ENCODE data around the gene TICAM2. TPM values are rescaled to one million over a fixed set of nuclear protein-coding genes. Genes with fewer than 3 reads are reported as not detected.

Gene TICAM2
- polyA plus RNA-seq, 1 experiment, result 1.2 TPM

GRCh38 chr5:115588640-115589039, 13.6 kb downstream of the TICAM2 start:
- TF ChIP-seq, protein P1, sequence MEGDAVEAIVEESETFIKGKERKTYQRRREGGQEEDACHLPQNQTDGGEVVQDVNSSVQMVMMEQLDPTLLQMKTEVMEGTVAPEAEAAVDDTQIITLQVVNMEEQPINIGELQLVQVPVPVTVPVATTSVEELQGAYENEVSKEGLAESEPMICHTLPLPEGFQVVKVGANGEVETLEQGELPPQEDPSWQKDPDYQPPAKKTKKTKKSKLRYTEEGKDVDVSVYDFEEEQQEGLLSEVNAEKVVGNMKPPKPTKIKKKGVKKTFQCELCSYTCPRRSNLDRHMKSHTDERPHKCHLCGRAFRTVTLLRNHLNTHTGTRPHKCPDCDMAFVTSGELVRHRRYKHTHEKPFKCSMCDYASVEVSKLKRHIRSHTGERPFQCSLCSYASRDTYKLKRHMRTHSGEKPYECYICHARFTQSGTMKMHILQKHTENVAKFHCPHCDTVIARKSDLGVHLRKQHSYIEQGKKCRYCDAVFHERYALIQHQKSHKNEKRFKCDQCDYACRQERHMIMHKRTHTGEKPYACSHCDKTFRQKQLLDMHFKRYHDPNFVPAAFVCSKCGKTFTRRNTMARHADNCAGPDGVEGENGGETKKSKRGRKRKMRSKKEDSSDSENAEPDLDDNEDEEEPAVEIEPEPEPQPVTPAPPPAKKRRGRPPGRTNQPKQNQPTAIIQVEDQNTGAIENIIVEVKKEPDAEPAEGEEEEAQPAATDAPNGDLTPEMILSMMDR (IDR thresholded peaks at IDR 0.05; ENCODE audit: insufficient read depth, low read depth, low read length), result no peak
- no peaks in the 10 kb centered on the region for H3K36me3 ChIP-seq (ENCODE audit: control insufficient read depth, insufficient read depth, low read length)
- H3K4me3 ChIP-seq (ENCODE audit: low read depth, low read length), result no peak overlapping the region
- ChIA-PET POLR2A (no interaction called here), CTCF (interaction anchor here (1.0 to 3.2 kb wide), 3 partner anchors 14 to 279 kb away, joined by 3 to 22 read pairs (median 10); no protein-coding TSS in a partner anchor)
- no peak for DNase-seq (ENCODE audit: low read depth)
- no peaks in the 10 kb centered on the region for H3K27me3 ChIP-seq (ENCODE audit: control insufficient read depth, insufficient read depth, low read length)

- CTCF ChIA-PET, result interaction anchor here (0.6 to 2.2 kb wide), 2 partner anchors 209 to 235 kb away, joined by 4 to 10 read pairs; no protein-coding TSS in a partner anchor
- Histone ChIP-seq H3K36me3 (ENCODE audit: control insufficient read depth, insufficient read depth, low read length) (no peaks in the 10 kb centered on the region), H3K27me3 (ENCODE audit: control insufficient read depth, insufficient read depth, low read length) (no peaks in the 10 kb centered on the region), H3K4me3 (ENCODE audit: low read depth, low read length) (no peak overlapping the region)
- TF ChIP-seq, protein P1 (IDR thresholded peaks at IDR 0.05; ENCODE audit: insufficient read depth, low read depth, low read length), result peak; percentile 36
- DNase-seq (ENCODE audit: low read depth), result no peak
- POLR2A ChIA-PET, result no interaction called here
Measured at GRCh38 chr5:115586525-115587146, 15.6 kb downstream of the TICAM2 start.

- TF ChIP-seq, protein P1 (IDR thresholded peaks at IDR 0.05; ENCODE audit: insufficient read depth, low read depth, low read length), result no peak
- no peaks in the 10 kb centered on the region for H3K36me3 ChIP-seq (ENCODE audit: control insufficient read depth, insufficient read depth, low read length)
- ChIA-PET POLR2A (no interaction called here), CTCF (interaction anchor here (0.6 to 2.2 kb wide), 4 partner anchors 10 to 276 kb away, joined by 3 to 7 read pairs (median 4); no protein-coding TSS in a partner anchor)
- no peak overlapping the region for H3K4me3 ChIP-seq (ENCODE audit: low read depth, low read length)
- no peak for DNase-seq (ENCODE audit: low read depth)
- no peaks in the 10 kb centered on the region for H3K27me3 ChIP-seq (ENCODE audit: control insufficient read depth, insufficient read depth, low read length)
Measured at GRCh38 chr5:115585265-115585664, 17.0 kb downstream of the TICAM2 start.

GRCh38 chr5:115584501-115584900, 17.8 kb downstream of the TICAM2 start:
- CTCF ChIA-PET, result interaction anchor here (0.6 to 2.2 kb wide), 6 partner anchors 9 to 484 kb away, joined by 3 to 7 read pairs (median 4); no protein-coding TSS in a partner anchor
- TF ChIP-seq, protein P1 (IDR thresholded peaks at IDR 0.05; ENCODE audit: insufficient read depth, low read depth, low read length), result no peak
- POLR2A ChIA-PET, result no interaction called here

DNA sequence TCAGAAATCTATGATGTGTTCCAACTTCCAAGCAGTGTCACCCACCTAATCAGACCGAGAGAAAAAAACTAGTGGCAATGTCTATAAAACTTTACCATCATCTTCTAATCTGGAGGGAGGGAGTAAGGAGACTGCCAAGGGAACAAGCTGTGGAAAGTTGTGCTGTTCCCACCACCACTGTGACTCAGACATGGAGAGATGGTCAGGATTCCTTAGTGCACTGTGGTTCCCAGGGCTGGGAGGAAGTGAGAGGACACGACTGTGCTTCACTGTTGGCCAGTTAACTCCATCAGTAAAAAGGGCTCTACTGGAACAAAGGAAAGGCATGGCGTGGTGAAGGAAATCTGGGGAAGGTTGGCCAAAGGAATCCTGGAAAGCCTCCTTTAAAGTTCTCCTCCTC, 18.8 kb downstream of the TICAM2 start:
- no peak overlapping the region for H3K4me3 ChIP-seq (ENCODE audit: low read depth, low read length)
- ChIA-PET POLR2A (interaction anchor here (0.5 kb wide), 1 partner anchor 235 kb away, joined by 3 read pairs; no protein-coding TSS in a partner anchor), CTCF (interaction anchor here (1.0 to 2.2 kb wide), 5 partner anchors 16 to 485 kb away, joined by 3 to 7 read pairs (median 4); no protein-coding TSS in a partner anchor)
- DNase-seq (ENCODE audit: low read depth), result peak; percentile 89
- TF ChIP-seq, protein P1 (IDR thresholded peaks at IDR 0.05; ENCODE audit: insufficient read depth, low read depth, low read length), result no peak
- no peaks in the 10 kb centered on the region for H3K36me3 ChIP-seq (ENCODE audit: control insufficient read depth, insufficient read depth, low read length)
- no peaks in the 10 kb centered on the region for H3K27me3 ChIP-seq (ENCODE audit: control insufficient read depth, insufficient read depth, low read length)

More at GRCh38 chr5:115584501-115584900, 17.8 kb downstream of the TICAM2 start:
- no peaks in the 10 kb centered on the region for H3K27me3 ChIP-seq (ENCODE audit: control insufficient read depth, insufficient read depth, low read length)
- no peak overlapping the region for H3K4me3 ChIP-seq (ENCODE audit: low read depth, low read length)
- no peaks in the 10 kb centered on the region for H3K36me3 ChIP-seq (ENCODE audit: control insufficient read depth, insufficient read depth, low read length)
- no peak for DNase-seq (ENCODE audit: low read depth)
